Measurements from ENCODE around the gene PSD2. TPM values are rescaled to one million over a fixed set of nuclear protein-coding genes. Genes with fewer than 3 reads are reported as not detected.
A peak's percentile ranks its signal among the peaks of the same experiment; 100 is the strongest.

The PSD2 gene
- total and polyA plus RNA-seq, 11 donors: 0.04 to 0.11 (median 0.04) TPM; not detected in 8

DNA sequence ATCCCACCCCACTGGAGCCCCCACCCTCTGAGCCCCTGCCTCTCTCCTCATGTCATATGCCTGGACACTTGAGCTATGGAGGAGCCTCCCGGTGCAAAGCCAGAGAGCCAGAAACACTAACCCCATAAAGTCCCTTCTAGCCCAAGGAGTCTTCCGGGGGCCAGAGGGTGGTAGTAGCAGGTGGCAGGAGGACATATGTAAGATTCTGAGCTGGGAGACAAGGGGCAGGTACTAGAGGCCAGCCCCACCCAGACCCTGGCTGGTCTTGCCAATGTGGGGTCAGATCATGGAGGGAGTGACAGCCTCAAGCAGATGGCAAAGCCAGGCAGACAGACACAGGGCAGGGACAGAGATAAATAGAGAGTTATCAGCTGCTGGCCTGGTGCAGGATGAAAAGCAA is 63.4 kb downstream of the PSD2 start:
- Histone ChIP-seq H3K4me3 (no peak overlapping the region), H3K27ac (no peak overlapping the region), H3K9me3 (no peaks in the 10 kb centered on the region), H3K27me3 (no peaks in the 10 kb centered on the region), H3K4me1 (peaks cover 0 to 12% (median 10%) of the 10 kb centered on the region in 12 donors), H3K36me3 (no peaks in the 10 kb centered on the region)
- no peak for DNase-seq
- WGBS, 4 donors: 90 to 100% (median 93%) methylated on average over 1 to 2 of the region's 2 CpGs
- TF ChIP-seq, protein P1, sequence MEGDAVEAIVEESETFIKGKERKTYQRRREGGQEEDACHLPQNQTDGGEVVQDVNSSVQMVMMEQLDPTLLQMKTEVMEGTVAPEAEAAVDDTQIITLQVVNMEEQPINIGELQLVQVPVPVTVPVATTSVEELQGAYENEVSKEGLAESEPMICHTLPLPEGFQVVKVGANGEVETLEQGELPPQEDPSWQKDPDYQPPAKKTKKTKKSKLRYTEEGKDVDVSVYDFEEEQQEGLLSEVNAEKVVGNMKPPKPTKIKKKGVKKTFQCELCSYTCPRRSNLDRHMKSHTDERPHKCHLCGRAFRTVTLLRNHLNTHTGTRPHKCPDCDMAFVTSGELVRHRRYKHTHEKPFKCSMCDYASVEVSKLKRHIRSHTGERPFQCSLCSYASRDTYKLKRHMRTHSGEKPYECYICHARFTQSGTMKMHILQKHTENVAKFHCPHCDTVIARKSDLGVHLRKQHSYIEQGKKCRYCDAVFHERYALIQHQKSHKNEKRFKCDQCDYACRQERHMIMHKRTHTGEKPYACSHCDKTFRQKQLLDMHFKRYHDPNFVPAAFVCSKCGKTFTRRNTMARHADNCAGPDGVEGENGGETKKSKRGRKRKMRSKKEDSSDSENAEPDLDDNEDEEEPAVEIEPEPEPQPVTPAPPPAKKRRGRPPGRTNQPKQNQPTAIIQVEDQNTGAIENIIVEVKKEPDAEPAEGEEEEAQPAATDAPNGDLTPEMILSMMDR (IDR thresholded peaks at IDR 0.05): no peak
- TF ChIP-seq POLR2A (IDR thresholded peaks at IDR 0.05): no peak
- ATAC-seq: no peak
- intact Hi-C loops (cut with DNase I): no loop called here

DNA sequence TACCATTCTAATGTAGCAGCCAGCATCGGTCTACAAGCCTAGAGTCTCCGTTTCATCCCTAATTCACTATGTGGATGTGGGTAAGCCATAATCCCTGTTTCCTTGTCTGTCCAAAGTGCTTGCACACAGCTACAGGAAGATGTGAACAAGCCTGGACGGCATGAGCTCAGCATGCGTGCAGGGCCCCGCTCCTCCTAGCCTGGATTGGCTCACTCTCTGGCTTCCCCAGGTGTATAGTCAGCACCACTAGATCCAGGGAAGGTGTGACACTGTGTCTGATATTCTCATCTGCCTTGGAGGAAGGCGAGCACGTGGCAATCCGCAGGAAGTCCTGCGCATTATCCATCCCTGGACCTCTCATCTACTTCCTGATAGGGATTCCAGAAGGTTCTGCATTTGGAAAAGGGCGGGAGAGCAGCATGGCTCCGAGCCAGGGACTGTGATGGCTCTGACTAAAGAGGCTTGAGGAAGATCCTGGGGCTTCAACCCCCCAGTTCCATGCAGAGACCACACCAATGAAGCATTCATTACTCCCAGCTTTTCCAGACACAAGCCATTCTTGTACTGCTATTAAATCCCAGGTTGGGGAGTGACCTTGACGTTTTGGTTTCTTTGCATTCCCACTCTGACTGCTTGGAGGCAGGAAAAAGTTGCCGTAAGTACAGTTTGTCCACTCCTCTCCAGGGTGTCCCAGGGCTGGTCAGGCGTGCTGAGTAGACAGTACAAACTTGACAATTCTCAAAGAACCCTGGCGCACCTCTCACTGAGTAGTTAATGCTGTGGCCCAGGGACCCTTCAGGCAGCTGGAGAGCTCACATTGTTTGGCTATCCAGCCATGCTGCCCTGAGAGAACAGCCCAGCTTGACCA is 65.6 kb downstream of the PSD2 start:
- ATAC-seq (no peak), DNase-seq (peak in 1 of 5 donors; percentile 29)
- Histone ChIP-seq H3K27ac (no peak overlapping the region), H3K27me3 (no peaks in the 10 kb centered on the region), H3K4me3 (no peak overlapping the region), H3K9me3 (no peaks in the 10 kb centered on the region), H3K4me1 (peaks cover 0 to 14% (median 11%) of the 10 kb centered on the region in 12 donors), H3K36me3 (no peaks in the 10 kb centered on the region)
- no peak for TF ChIP-seq POLR2A (IDR thresholded peaks at IDR 0.05)
- TF ChIP-seq, protein P1 (IDR thresholded peaks at IDR 0.05): no peak
- intact Hi-C loops (cut with DNase I): loop anchor here in 8 of 10 donors (5.0 to 10.0 kb wide), 6 partner anchors 69 to 294 kb away; no protein-coding TSS in a partner anchor
- 77 to 81% (median 78%) methylated on average over 15 of the region's 15 CpGs for WGBS, 4 donors

DNA sequence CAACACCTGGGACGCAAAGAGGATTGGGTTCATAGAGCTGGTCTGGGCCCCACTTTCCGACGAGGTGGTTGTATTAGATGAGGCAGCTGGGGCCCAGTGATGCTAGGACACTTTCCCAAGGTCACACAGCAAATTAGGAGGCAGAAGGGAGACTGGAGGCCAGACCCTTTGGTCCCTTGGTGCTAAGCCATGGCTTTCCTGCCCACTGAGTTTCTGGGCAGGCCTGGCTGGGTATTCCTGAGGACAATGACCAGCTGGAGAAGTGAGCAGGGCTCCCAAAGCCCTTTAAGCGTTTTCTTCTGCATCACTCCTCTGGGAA is 66.2 kb downstream of the PSD2 start:
- Histone ChIP-seq H3K27me3 (no peaks in the 10 kb centered on the region), H3K9me3 (no peaks in the 10 kb centered on the region), H3K4me3 (no peak overlapping the region), H3K4me1 (peaks cover 0 to 14% (median 11%) of the 10 kb centered on the region in 12 donors), H3K36me3 (no peaks in the 10 kb centered on the region), H3K27ac (no peak overlapping the region)
- no peak for DNase-seq
- no peak for ATAC-seq
- 92 to 96% (median 94%) methylated on average over 3 to 4 of the region's 4 CpGs for WGBS, 4 donors
- TF ChIP-seq, protein P1 (IDR thresholded peaks at IDR 0.05): no peak
- TF ChIP-seq POLR2A (IDR thresholded peaks at IDR 0.05): no peak
- intact Hi-C loops (cut with DNase I): loop anchor here in 8 of 10 donors (5.0 to 10.0 kb wide), 6 partner anchors 70 to 293 kb away; no protein-coding TSS in a partner anchor

DNA sequence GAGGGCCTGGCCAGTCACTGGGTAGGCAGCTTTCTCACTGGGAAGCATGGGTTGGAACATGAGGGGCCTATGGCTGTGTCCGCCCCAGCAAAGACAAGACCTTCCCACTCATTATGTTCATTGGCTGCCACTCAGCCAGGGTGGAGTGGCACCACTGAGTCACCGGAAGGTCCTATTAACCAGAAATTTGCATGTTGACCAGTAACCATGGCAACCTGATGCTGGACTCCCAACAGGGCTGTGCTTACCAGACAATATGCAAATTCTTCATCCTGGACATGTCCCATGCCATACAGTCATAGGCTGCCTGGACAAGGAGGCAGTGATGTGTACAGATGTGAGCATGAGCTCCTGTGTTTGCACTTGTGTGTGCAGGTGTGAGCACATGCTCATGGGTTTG is 66.7 kb downstream of the PSD2 start:
- Histone ChIP-seq H3K4me1 (peaks cover 0 to 14% (median 11%) of the 10 kb centered on the region in 12 donors), H3K36me3 (no peaks in the 10 kb centered on the region), H3K27ac (no peak overlapping the region), H3K4me3 (no peak overlapping the region), H3K9me3 (no peaks in the 10 kb centered on the region), H3K27me3 (no peaks in the 10 kb centered on the region)
- 93 to 100% (median 97%) methylated on average over 1 to 2 of the region's 2 CpGs for WGBS, 4 donors
- ATAC-seq: no peak
- intact Hi-C loops (cut with DNase I): loop anchor here in 8 of 10 donors (5.0 to 10.0 kb wide), 6 partner anchors 70 to 292 kb away; no protein-coding TSS in a partner anchor
- TF ChIP-seq, protein P1 (IDR thresholded peaks at IDR 0.05): no peak
- TF ChIP-seq POLR2A (IDR thresholded peaks at IDR 0.05): no peak
- DNase-seq: no peak

Data from heart left ventricle (tissue), 16 donors.